Midbrain (tissue), 1 donor: ENCODE measurements around the gene OTULIN.

Source experiments
- DNase-seq: peaks from one replicate; lab custom pipeline; 2025; lab: John Stamatoyannopoulos, UW

The OTULIN gene

DNA sequence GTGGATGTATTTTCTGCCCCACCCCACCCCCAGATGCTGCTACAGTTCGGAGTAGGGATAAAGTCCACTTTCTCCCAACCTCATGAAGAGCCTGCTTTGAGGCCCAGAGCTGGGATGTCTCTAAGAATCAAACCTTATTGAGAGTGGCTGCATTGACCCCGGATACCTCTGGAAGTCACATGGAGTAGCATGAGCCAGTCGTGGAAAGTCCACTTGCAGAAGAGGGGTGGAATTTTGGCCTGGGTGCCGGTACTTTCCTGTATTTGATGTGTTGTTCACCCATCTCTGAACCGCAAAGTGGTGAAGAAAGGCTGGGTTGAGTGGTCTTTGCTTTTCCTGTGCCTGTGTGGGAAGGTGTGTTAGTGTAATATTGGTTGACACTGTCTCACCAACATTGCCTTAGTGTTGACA lies 3.7 kb downstream of the OTULIN start:
- DNase-seq, result no peak

DNA sequence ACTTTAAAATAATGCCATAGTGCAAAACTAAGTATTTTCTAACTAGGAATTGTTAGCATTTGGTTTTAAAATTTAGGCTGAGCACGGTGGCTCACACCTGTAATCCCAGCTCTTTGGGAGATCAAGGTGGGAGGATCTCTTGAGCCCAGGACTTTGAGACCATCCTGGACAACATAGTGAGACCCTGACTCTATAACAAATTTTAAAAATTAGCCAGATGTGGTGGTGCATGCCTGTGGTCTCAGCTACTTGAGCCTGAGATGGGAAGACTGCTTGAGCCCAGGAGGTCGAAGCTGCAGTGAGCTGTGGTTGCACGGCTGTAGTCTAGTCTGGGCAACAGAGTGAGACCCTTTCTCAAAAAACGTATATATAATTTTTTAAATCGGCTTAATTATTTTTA lies 4.9 kb downstream of the OTULIN start:
- DNase-seq, result no peak

DNA sequence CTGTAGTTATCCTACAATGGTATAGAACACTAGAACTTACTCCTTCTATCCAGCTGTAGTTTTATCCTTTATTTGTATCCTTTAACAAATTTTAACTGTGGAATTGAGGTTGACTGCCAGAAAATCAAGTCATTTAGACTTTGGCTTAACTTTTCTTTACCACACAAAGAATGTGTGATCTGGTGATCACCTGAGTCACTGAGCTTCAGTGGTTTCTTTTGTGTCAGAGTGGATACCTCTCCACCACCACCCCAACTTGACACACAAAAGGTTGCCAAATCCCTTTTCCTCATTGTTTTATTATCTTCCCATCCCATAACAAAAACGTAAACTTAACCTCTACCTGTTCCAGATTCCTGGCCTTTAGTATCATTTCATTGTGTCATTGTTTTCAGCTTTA lies 5.5 kb downstream of the OTULIN start:
- DNase-seq, result no peak

DNA sequence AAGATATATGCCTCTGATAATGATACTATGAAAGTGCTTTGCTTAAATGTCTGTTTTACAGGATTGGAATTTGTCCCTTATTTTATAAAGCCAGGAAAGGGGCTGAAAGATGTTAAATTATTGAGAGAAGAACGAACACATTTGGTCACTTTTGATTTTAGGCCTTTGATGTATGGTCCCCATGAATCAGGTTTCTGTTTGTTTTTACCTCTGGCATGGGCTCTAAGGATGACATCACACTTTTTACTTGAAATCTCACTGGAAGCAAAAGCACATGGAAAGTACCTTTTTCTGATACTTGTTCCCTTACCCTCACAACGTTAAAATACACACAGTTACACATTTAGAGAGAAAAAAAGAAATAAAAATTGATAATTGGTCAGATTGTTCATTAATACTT lies 6.9 kb downstream of the OTULIN start:
- no peak for DNase-seq

DNA sequence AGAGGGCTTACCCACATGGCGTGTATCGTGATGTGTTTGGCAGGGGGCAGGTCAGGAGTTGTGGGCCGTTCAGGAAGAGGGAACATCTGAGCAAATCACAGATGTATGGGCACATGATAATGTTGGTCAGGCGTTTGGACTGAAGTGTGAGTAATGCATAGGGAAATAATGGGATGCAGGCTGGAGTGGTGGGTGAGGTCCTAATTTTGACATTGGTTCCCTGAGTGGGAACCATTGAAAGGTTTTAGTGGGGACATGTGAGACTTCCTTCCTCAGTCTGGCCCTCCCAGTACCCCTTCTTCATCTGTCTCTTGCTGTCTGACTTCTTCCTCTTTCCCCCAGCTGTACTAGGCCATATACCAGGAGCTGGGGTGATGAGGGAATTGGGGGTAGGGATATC lies 7.6 kb downstream of the OTULIN start:
- DNase-seq, result no peak

DNA sequence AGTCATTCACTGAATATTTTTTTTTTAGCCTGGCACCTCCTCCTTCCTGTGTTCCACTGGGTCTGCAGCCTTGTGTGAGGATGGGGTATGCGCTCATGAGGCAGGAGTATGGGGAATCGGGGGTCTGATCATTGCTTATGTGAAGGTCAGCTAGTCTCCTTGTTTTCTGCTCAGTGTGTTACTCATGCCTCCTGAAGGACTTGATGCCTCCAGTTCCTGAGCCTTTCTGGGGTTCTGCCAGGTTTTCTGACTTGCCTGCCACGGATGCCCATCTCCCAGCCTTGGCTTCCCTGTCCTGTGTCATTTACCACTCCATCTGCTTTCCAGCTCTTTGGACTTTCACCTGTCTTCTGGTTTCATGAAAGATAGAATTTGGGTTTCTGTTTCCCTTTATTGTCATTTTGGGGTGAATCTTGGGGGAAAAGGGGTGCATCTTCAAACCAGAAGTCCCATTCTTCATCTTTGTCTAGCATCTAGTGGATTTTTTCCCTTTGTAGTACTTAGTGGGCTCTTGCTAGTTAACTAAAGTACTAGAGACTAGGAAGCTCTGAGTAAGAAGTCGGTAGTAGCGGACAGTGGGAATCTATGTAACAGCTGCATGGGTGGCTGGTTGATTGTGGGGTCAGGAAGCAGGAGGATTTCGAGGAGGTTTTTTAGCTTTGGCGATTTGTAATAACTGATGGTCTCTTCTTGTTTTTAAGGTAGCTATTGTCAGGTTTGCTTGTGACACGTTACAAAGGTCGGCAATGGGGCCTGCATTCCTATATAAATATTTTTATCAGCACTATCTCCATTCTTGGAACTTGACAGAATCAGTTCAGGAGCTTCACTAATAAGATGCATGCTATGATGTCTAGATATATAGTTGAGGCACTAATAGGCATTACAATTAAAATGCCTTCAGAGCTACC lies 8.2 kb downstream of the OTULIN start:
- peak; percentile 3 for DNase-seq

DNA sequence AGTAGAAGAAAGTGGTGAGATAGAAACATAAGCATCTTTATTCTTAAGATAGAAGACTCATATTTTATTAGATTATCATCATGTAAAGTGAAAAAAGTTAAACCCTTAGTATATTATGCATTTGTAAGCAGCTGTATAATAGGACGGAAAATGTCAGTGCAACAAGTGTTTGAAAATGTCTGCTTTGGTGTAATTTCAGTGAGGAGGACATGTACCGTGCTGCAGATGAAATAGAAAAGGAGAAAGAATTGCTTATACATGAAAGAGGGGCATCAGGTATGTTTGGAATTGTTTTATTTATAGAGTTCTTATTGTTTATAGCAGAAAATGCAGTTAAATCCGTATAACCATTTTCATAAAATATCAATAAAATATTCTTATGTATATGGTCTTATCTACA lies 8.9 kb downstream of the OTULIN start:
- no peak for DNase-seq

DNA sequence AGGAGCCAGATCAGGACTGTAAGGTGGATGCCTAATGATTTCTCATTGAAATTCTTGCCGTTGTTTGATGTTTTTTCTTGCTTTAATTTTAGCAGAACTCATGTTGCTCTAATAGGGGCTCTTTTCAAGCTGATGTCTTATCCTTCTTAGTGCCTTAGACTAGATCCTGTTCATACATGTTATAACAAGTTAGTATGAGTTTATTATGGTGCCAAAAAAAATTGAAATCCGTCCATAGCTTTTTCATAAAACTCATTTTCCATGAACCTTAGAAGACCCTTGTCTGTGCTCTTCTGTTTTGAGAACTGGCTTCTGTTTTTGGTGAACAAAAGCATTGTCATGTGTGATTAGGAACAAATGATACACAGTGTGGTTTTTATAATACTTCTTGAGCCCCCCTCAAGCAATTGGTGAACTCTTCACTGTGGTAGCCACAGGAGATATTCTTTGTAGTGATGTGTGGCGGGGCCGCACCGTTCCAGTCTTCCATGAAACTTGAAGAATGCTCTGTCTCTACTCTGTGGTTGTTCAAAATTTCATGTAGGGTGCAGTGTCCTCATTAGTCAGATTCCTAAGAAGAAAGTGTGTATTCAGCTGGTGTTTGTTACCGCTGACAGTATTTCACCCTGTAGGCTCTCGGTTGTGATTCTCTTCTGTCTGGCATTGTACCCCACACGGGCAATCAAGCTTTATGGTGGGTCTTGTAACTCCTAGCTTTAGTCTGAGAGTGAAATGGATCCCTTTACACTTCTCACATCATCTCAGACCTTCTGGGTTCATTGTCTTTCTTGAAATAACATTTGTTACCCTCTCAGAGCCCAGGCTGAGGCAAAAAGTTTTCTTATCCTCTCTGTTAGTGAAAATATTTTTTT lies 10.7 kb downstream of the OTULIN start:
- DNase-seq, result no peak

DNA sequence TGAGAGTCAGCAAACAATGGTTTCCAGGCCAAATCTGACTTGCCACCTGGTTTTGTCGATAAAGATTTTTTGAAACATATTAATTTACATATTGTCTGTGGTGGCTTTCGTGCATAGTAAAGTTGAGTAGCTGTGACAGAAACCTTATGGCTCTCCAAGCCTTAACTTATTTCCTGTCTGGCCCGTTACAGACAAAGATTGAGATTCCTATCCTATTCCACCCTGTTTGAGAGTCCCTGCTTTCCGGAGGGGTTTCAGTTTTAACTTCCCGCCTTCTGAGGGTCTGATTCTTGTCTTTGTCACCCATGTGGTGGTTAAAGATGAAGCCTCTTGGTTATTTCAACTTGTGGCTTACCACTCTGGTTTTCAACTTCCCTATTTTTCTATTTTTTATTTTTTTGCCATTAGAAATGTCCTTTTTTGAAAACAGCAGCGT lies 11.4 kb downstream of the OTULIN start:
- no peak for DNase-seq

DNA sequence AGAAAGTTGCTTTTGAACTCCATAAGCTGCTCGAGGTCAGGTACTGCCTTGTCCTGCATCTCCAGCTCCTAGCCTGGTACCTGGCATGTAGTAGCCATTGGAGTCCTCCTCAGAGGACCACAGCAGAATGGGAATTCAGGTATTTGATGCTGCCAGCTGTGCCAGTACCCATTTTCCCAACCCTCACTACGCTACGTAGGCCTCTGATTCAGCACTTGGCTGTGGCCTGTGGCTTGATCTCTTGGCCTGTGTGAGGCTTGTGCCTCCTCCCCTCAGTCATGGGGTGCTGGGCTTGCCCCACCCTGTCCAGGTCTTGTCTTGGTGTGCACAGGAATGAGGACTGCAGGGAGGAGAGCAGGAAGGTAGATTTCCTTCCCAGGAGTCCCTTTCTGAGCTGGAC lies 11.8 kb downstream of the OTULIN start:
- DNase-seq, result no peak

DNA sequence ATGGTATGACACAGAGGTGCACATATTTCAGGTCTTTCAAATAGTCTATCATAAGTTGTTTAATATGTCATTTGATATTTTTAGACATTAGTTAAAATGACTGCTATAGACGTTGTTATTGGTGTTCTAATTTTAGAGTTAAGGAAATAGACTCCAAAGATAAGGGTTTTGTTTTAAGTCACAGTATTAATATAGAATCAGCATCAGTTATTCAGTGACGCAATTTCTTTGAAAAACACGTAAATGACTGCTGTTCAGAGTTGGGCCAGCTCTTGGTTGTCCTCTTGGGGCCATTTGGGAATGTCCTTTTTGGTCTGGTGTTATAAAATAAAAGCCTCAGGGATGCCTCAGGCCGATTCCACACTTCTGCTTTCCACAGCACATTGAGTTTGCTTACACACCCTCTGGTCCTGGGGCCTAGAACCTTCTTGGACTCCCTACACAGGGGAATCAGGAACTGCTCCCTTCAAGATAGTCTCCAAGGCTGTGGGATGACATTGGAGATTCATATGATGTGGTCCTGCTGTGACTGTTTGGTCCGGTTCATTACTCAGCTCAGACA lies 14.3 kb downstream of the OTULIN start:
- DNase-seq, result no peak

DNA sequence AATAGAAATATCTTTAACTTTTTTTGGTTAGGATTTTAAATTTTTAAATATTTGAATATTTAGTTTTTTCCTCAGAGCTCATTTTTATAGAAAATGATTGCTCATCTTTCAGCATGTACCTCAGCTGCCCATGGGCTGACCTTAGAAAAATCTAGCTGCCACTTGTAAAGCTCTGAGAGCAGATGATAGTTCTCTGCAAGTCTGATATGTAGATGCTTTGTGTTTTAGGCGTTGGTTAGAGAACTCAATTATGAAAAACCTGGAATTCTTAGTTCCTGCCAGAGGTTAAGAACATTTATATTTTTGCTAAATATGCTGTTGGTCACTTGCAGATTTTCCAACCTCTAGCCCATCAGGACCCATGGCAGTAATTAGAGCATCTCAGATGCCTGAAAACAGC lies 15.1 kb downstream of the OTULIN start:
- no peak for DNase-seq

DNA sequence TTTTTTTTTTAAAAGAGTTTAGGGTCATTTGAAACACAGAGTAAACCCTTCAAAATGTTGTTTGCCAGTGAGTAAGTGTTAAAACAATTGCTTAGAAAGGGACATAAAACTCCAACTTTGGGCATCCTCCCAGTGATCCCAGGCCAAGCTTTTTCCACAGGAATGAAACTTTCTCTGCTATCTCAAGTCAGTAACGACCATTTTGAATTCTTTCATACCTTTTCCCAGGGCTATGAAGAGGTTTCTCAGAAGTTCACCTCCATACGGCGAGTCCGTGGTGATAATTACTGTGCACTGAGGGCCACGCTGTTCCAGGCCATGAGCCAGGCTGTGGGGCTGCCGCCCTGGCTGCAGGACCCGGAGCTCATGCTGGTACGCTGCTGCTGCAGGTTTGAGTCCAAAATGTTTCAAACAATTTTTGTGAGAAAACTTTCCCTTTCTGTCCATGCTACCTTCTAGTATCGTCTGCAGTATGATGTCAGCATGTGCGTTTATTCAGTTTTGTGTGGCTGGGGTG lies 16.8 kb downstream of the OTULIN start:
- DNase-seq, result no peak

DNA sequence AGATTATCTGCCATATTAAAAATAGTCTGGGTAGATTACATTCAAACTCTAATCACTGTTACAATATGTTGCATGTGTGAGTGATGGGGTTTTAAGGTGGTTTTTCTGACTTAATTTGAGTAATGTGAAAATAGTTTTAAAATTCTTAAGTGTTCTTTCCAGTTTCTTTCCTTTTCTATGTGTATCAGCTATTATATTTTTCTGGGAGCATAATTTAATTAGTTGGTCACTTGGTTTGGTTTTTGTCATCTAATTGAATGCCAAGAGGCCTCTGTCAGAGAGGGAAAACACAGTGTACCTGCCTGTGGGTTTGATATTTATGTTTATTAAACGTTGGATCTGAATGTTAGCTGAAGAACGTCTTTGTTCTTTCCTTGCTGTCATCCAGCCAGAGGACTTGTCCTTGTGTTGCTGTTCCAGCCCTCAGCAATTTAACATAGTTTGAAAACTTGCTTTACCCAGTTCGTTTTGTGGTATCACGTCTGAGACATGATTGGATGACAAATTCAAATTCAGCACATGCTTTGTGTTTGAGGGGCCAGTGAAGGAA lies 19.5 kb downstream of the OTULIN start:
- no peak for DNase-seq

DNA sequence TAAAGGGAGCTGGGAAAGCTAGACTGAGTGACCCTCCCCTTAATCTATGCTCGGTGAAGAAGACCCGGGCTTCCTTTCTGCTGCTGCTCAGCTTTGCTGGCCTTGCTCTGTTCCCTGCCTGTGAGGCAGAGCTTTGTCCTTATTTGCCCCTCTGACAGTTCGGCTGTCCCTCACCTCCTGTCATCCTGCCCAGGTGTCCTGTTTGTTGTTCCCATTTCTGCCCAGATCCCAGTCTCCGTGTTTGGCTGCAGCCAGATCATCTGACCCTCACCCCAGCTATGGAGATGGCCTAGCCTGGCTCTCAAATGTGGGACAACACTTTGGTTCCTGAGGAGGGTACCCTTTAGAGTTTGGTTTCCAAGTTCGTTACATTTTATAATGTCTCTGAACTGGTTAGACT lies 20.2 kb downstream of the OTULIN start:
- no peak for DNase-seq

DNA sequence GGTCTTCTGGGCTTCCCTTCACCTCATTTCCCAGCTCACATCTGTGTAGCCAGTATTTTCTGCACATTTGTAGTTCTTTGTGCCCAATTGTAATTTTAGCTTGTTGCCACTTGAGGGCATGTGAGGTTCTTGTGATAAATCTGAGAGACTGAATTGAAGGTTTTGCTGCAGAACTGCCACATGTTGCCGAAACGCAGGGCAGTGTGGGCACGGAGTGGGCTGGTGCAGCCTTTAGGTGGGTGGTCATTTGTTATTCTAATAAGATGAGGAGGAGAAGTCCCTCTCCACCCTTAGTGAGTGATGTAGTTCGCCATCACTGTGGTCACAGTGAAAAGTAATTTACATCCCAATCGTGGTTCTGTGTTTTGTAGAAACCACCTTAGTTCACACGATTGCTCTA lies 21.2 kb downstream of the OTULIN start:
- peak; percentile 78 for DNase-seq

DNA sequence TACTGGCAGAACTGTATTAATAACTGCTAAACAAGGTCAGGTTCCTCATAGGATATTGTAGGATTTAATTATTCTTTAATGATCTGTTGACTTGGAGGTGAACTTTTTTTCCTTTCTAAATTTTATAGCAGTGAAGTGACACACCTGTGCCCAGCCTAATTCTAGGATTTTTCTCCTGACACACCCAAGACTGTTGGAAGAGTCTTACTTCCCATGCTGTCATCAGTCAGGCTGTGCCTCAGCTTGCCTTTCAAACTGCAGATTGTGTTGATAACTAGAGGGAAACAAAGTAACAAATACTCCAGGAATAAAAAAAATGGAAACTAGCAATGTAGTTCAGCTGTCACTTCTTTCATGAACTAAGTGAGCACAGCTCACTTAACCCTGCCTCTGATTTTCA lies 22.0 kb downstream of the OTULIN start:
- DNase-seq, result no peak

DNA sequence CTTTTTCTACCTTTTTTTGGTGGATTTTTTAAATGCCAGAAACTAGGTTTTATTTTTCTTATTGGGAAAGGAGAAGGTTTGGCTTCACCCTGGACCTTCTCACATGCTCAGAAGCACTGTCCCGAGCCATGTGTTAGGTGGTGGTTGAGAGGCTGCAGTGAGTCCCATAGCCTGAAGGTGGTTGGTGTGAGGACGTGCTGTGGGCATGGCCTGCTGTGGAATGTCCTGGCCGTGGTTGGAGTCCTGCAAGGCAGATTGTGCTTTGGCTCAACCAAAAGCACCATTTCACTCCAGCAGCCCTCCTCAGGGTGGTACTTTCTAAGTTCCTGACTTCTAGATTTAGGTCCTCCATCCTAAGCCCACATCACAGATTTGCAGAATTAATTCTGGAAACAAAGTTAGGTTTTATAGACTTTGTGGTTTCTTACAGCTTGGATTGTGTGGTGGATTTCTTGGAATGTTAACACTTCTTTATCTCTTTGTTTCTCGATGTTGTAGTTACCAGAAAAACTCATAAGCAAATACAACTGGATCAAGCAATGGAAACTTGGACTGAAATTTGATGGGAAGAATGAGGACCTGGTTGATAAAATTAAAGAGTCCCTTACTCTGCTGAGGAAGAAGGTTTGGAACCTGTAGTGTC lies 22.6 kb downstream of the OTULIN start:
- no peak for DNase-seq

DNA sequence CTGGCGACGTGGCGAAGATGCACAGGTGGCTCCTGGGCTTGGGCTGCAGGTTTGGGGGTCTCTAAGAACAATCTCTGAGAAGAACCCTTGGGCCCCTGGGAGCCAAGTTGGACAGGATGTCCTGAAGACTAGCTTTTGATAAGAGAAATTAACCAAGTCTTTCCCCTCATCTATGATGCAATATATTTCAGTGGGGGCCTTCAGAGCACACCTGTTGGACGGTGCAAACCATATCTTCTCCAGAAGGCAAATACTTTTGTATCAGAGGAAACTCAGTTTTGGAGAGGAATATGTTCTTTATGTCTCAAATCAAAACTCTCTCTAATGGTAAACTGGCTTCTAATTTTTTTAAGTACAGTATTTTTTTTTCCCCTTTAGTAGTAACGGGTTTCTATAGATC lies 28.6 kb downstream of the OTULIN start:
- DNase-seq, result no peak

DNA sequence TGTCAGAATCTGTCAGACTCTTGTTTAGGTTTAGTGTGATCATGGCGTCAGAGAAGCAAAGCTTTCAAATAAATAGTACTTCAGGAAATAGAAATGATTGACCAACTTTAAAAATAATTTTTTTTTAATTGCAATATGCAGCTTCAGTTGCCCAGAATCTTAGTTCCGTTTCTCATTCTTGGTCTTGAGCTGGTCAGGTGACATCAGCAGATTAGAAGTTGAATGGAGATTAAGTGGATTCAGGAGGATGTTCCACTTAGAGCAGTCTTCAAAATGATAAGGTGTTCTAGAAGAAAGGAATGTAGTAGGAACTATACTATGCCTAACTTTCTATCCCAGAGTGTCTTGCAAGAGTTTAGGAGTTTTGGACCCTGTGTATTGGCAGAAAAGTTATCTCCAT lies 30.6 kb downstream of the OTULIN start:
- no peak for DNase-seq

DNA sequence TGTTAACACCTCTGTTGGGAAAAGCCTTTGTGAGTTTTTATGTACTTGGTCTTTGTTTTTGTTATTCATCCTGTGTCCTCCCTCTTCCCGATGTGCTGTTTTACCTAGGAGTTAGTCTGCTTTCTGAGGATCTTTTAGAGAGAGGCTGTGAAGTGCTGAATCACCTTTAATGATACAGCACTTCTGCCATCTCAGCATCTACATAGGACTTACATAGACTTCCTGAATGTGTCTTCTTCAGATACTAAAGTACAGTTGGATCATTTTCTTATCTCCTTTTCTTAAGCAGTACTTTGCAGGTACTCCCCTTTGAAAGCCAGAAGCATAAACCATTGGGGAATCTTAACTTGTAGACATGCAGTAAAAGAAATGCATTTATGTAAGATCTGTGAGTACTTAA lies 31.5 kb downstream of the OTULIN start:
- no peak for DNase-seq

DNA sequence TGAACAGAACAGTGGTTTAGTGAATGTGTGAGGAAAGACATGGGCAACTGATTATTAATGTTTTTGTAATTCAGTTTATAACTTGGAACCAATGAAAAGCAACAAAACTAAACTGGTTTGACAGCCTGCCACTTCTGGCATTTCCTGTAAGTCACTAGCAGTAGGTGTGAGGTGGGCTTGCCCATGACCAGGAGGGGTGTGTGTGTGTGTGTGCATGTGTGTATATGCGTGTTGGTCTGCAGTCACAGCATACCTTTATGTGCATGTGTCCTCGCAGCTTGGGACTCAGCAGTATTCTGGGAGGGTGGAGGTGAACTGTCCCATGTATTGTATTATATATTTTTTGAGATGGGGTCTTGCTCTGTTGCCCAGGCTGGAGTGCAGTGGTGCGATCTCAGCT lies 32.3 kb downstream of the OTULIN start:
- no peak for DNase-seq
